Mammary microvascular endothelial cell (primary cell): Measurements from ENCODE around the gene NHERF1. TPM values are rescaled to one million over a fixed set of nuclear protein-coding genes. Genes with fewer than 3 reads are reported as not detected.

ENCODE experiments used
- total RNA-seq: library from RNA; depleted of rRNA; stranded (reverse); fragments of >200 nt; gene quantifications from 2 replicates; pipeline ENCODE4 v1.2.3, GENCODE V29; 2015

The NHERF1 gene
- 25.1 and 27.2 TPM in 2 replicates for total RNA-seq

GRCh38 chr17:74748529-74749278 is at the start of gene NHERF1:
TSS of gene NHERF1 (plus strand) at chr17:74748628. CDS start at chr17:74748847, 219 bp downstream.

GRCh38 chr17:74712756-74713155 is 35.7 kb upstream of the NHERF1 start, which contains the start of gene CD300LF:
TSS of gene CD300LF (minus strand) at chr17:74712923. CDS start at chr17:74712866, 57 bp downstream.

GRCh38 chr17:74736513-74737298 is 11.7 kb upstream of the NHERF1 start, which contains the start of gene RAB37:
TSS of gene RAB37 (plus strand) at chr17:74737256. CDS start at chr17:74737273, 17 bp downstream.

GRCh38 chr17:74776044-74776962 is 27.9 kb downstream of the NHERF1 start, which contains the start of gene NAT9:
TSS of gene NAT9 (minus strand) at chr17:74776345. CDS start at chr17:74775698, 647 bp downstream.

Other genes starting within 250 kb of the NHERF1 start
- not detected in 2 replicates for gene CD300LB, start 217.2 kb upstream of the NHERF1 start, total RNA-seq
- not detected in 2 replicates for gene CD300C, start 202.5 kb upstream of the NHERF1 start, total RNA-seq
- gene CD300H, start 181.1 kb upstream of the NHERF1 start, total RNA-seq: not detected in 2 replicates
- not detected in 2 replicates for gene CD300LD, start 156.3 kb upstream of the NHERF1 start, total RNA-seq
- not detected in 2 replicates for gene CD300E, start 124.9 kb upstream of the NHERF1 start, total RNA-seq
- not detected in 2 replicates for gene CD300LF, start 35.7 kb upstream of the NHERF1 start, total RNA-seq
- gene RAB37, start 11.4 kb upstream of the NHERF1 start, total RNA-seq: 0.40 and 0.44 TPM in 2 replicates
- 15.7 and 22.2 TPM in 2 replicates for gene NAT9, start 27.7 kb downstream of the NHERF1 start, total RNA-seq
- not detected in 2 replicates for gene GRIN2C, start 111.3 kb downstream of the NHERF1 start, total RNA-seq
- gene FDXR, start 124.4 kb downstream of the NHERF1 start, total RNA-seq: 74.3 and 79.2 TPM in 2 replicates
- not detected in 2 replicates for gene FADS6, start 145.0 kb downstream of the NHERF1 start, total RNA-seq
- not detected in 2 replicates for gene USH1G, start 174.6 kb downstream of the NHERF1 start, total RNA-seq
- not detected in 2 replicates for gene OTOP2, start 175.6 kb downstream of the NHERF1 start, total RNA-seq
- gene OTOP3, start 187.3 kb downstream of the NHERF1 start, total RNA-seq: not detected in 2 replicates
- gene HID1, start 224.1 kb downstream of the NHERF1 start, total RNA-seq: 14.3 and 15.5 TPM in 2 replicates
- gene CDR2L, start 239.0 kb downstream of the NHERF1 start, total RNA-seq: 34.8 and 37.3 TPM in 2 replicates